Stimulated activated CD8-positive, alpha-beta memory T cell treated with anti-CD3 and anti-CD28 coated beads, Interleukin-4, amount 100 ng/mL, for 4 hours (primary cell): ENCODE data around the gene OSTC.
"Not testable (repeated sequence)": the region's sequence is repeated elsewhere in the genome, so short reads cannot be mapped to it uniquely, and the experiment has no call there.

Experiments used
- DNase-seq, 2 donors: peaks; one replicate each; pipeline ENCODE4 v3.0.0-alpha.2; 2020; ENCODE audit warnings: low read depth in 2 of 2, low spot score in 1 of 2

The OSTC gene

DNA sequence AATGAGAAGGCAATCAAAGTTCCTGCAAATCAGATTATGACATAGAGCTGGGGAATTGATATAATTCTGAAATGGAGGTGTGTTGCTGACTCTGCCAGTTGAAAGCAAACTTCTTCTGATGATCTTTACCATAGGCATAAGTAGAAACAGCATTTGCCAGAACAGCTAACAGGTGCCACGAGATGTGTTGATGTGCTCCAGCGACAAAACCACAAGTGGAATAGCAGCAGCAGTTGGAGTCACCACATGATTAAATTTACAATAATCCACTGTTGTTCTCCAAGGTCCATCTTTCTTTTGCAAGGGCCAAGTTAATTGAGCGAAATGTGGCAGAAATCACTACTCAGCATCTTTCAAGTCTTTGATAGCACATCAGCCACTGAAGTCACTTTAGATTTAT lies 3.7 kb upstream of the OSTC start:
- DNase-seq = no peak

DNA sequence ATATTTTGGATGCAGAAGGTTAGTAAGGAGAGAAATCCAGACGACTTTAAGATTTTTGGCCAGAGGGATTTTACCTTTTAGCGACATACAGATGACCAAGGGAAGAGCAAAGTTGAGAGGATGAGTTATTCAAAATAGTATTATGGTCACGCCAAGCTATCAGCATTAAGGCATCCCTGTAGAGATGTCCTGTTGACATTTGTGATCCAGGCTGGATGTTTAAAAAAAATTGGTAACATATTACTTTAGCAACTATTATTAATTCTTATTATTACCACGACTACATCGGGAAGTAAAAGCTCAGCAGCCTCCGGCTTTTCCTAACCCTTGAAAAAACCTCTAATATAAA lies 562 bp upstream of the OSTC start:
- no peak for DNase-seq

DNA sequence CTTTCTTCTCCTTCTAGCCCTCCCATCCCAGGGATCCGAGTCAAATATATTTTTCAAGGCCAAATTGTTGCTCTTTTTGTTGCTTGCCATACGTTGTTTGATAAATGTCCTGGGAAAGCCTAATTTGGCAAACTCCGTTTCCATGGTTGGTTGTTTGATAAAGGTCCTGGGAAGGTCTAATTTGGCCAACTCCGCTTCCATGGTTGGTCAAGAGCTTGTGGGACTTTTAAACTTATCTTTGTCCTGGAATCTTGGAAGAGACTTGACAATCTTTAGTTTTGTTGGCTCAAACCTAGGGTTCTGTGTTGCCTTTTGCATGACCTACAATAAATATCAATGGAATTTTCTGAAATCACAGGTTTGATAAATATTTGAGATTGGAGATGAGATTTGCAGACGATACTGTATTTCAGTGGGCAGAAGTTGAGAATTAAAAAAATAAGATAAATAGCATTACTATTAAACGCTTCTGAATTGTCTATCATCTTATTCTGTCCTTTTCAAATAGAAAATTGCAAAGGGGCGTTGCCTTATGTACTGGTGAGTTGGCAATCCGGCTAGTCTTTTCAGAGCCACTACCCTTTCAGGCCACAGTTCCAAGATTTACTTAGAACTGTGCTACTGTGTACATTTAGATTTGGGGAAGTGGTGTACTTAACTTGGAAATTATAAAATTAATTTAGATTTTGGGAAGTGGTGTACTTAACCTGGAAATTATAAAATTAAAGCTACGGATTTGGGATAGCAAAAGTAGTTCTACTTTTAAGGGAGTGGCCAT lies 804 bp downstream of the OSTC start:
- DNase-seq = no peak

DNA sequence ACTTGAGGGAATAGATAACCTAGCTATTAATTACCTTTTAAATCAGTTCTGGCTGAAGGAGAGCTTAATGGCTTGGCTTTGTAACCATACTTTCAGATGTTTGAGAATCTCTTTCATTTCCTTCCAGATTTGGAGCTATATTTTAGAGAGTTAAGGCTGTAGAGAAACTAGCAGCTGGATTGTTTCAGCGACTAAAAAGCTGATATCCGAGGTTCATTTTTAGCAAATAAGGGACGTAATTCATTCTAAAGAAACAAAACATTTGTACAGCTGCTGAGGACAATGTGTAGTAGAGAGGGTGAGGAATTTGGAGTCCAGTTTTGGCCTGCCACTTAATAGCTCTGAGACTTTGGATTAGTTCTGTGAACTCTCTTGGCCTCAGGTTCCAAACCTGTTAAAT lies 12.2 kb downstream of the OSTC start:
- no peak for DNase-seq

DNA sequence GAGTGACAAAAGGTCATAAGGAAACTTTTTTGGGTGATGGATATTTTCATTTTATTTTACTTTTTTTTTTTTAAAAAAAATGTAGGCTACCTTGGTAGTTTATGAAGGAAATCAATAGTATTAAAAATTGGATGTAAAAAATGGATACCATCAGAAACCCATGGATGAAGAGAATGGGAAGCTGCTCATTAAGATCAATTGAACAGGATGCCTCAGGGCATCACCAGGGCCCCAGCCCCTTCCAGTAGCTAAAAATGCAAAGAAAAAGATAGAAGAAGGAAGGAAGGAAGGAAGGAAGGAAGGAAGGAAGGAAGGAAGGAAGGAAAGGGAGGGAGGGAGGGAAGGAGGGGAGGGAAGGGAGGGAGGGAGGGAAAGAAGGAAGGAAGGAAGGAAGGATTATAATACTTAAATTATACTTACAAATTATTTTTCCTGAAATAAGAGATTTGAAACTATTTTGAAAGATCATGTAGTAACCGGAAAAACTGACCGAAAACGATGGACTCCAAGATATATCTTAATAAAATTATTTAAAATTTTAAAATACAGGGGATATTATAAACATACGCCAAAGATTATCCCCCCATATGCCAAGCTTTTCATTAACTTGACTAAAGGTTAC lies 24.1 kb downstream of the OSTC start:
- no peak for DNase-seq

DNA sequence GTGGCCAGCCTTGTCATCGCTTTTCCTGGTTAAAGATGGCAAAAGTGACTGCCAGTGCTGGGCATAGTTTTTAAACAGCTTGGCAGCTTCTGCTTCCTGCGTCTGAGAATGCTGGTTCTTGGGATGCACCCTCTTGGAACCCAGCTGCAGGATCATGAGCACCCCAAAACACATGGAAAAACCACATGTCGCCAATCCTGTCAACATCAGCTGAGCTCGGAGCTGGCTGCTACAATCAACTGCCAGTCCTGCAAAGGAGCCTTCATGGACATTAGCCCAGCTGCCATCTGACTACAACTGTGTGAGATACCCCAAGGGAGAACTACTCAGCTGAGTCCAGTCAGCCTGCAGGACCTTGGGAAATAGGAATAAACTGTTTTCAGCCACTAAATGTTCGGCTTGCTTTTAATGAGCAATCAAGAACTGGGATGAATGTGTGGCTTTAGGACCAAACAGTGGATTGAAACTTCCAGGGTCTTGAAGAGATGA lies 31.0 kb downstream of the OSTC start:
- DNase-seq = no peak

DNA sequence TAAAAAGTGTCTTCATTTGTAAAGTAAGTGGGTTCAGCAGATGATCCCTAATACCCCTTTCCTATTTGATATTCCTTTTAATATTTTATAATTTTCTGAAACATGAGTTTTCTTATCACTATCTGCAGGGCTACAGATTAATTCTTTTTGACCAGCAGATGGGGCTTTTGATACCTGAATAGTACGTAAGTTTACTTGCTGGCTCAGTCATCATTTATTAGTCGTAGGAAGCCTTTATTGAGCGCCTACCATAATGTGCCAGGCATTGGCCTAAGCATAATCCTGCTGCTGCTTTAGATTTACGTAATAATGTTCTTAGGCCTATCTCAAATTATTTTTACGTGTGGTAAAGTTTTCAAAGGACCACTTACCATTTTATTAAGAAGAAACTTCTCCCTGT lies 33.1 kb downstream of the OSTC start:
- DNase-seq = no peak

DNA sequence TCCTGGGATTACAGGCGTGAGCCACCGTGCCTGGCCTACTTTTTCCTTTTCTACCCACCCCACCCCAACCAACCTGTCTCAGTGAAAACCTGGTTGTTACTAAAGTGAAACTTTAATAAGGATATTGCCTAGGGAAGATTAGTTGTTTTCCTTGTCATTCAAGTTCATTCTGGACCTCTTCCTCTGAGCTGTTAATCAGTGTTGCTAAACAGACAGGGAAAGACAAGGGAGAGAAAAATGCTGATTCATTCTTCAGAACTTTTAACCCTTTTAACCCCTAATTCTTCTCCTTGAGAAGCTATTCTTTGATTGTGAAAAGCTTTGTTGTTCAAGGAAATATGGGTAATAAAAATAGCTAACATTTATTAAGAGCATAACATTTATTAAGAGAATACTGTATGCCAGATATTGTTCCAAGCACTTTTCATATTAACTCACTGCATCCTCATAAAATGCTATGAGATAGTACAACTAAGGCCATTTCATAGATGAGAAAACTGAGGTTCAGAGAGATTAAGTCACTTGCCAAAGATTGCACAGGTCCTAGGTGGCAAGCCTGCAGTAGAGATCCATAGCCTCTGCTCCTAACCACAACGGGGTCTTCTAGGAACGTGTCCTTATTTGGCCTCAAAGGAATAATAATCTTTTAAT lies 34.8 kb downstream of the OSTC start:
- DNase-seq = no peak

DNA sequence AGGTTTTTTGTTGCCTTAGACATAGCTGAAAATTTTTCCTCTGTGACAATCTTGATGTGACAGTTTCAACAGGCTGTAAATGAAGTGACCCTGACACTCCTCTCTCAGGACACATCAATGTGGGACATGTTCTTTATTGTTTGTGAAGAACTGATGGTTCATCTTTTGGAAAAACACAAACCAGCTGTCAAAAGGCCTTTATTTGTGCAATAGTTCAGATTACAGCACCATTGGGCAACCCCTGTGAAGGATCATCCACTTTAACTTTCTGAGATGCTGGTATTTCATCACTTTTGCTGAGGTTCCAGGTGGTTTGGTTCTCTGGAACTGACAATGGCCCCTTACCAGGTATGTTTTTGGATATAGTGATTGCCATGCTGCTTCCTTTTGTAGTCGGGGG lies 40.3 kb downstream of the OSTC start:
- no peak for DNase-seq

DNA sequence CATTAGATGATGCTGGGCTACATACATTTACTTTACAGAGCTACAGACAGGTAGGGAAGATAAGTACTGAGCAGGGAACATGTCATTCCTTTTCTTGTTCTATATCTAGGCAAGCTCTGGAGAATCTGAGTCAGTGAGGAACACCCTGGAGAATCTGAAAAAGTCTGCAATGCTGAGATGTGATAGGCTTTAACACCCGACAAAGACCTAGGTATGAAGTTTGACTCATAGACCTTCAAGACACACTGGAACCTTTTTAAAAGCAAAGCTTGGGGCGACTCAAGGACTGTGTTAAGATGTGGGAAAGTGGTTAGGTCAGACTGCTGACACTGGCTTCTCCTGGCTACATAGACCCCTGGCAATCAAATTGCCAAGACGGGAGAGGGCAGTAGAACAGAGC lies 42.8 kb downstream of the OSTC start:
- no peak for DNase-seq

DNA sequence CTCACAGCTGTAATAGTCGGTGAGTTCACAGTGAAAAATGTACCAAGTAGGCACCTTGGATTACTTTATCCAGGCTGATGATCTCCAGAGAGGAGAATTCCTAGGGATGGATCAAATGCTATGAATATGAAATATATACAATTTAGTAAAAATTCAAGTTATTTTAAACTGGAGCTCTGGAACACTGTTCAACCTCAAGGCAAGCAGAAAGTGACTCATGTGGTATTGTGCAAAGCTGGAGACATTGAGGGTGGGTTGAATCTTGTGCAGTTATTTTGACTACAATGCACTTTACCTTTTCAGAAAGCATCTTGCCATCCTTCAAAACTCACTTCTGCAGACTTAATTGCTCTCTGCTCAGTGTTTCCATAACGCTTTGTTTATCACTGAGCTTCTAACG lies 43.4 kb downstream of the OSTC start:
- DNase-seq = no peak

DNA sequence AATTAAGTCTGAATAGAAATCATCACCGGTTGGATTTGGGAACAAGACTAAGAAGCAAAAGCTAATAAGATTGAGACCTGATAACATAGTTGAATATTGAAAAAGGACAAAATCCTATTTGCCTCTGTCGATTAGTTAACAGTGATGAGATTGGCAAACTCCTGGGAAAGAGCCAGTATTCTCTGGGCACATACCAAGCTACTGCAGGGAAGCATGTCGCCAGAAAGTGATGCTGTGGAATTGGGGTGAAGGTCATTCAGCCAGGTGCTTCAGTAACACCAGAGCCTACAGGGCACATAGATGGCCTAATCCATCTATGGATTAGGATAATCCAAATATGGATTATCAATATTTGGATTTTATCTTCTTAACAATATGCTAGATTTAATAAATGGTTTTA lies 44.0 kb downstream of the OSTC start:
- no peak for DNase-seq

DNA sequence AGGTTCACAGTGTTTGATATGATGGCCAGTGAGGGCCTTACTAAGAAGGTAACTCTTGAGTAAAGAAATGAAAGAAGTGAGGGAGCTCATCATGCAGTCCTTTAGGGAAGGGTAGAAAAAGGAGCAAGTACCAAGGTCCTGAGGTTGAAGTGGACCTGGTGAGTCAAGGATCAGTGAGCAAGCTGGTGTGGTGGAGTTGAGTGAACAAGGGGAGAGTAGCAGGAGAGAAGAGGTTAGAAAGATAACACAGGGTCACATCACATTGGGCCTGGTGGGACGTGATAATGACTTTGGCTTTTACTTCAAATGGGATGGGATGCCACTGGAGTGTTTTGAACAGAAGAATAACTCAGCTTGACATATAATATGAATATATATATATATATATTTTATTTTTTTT lies 44.7 kb downstream of the OSTC start:
- no peak for DNase-seq

DNA sequence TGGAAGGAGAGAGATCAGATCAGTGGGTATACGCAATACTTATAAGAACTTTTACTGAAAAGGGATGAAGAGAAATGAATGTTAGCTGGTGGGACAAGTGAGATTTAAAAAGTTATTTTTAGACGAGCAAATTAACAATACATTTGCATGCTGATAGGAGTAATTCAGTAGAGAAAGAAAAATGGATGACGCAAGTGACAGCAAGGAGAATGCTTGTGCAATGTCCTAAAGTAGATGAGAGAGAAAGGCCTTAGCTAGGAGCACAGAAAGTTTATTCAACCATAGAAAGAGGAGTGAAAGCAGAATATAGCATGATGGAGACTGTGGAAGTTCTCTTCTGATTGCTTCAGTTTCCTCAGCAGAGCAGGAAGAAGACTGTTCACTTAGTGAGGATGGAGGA lies 45.8 kb downstream of the OSTC start:
- DNase-seq = no peak

DNA sequence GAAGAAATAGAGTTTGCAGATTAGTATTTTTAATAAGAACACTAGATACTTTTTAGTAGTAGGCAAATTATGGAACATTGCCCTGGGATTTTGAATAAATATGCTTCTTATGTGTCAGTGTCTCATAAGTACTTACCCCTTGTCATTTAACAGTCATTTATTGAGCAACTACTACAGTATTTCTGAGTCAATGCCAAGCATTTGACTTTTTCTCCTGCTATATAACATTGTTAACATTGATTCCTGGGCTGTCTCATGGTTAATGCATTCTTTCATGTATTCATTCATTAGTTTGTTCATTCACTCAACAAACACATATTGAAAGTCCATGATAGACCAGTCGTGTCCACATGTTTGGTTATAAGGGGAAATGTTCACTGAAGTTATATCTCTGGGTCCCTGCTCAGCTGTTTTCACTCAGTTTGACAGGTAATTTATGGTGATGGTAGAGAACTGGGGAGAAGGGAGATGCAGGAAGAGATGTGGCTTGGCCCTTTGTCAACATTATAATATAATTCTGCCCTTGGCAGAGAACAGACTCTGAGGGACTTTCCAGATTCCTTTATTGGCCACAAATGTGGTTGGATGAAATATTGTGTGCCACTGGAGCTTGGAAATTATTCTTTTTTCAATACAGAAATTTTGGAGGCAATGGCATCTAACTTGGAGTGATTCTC lies 49.8 kb downstream of the OSTC start:
- no peak for DNase-seq

DNA sequence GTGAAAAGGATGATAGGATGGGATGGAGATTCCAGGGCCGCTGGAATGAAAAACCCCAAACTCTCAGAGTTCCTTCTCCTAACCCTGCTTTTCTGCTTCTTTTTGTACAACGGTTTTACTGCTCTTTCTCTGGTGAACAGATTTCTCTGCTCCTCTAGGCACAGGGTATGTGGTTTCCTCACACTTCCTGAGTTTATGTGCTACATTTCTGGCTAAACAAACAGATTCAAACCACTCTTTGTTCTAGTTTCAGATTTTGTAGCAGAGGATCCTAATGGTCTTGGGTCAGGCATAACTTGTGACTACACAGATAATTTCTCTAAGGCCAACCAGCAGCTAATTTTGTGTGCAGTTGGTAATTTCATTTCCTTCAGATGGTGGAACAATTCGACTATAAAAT lies 52.6 kb downstream of the OSTC start:
- no peak for DNase-seq

DNA sequence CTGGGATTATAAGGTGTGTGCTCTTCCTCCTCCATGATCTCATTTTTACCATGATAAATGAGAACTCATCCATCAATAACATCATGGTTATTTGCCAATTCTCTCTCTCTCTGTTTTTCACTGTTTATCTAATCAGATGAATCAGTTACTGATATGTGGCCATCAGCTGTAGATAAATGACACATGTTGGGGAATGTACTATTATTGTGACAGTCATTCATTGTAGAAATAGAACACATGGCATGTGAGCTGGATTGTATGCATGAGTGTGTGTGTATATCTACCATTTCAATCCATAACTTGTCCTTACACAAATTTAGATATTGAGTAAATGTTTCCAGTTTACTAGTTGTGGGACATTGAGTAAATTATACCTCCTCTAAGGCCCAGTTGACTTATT lies 53.0 kb downstream of the OSTC start:
- DNase-seq = no peak

DNA sequence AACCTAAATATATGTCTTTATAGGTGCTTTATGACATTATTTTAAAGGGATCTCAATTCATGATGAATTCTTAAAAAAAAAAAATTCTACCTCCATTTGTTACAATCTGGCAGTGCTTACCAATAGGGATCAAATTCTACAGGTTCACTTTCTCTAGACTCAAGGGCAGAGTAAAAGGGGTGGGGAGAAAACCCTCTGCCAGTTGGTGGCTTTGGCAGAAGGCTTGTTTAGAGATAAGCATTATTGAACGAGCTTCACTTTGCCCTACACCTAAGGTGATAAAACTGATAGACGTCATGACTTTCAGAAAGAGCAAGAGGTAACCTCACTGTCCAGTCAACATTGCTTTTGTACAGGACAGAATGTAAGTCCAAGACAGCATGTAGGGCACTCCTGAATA lies 53.6 kb downstream of the OSTC start:
- no peak for DNase-seq

DNA sequence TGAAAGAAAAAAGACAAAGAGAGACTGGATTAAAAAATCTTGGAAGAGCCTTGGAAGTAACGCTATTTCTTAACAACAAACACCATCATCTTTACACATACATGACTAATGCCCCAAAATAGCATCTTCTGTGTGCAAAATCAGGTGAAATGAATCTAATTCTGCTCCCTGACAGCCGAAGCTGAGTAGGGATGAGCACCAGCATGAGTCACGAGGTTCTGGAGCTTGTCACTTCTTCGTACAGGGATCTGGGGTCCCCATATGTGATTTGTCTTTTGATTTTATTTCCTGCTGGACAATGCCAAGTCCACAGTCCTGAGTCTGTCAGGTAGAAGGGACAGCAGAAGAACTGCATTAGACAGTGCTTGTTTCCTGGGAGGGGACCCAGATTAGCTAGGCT lies 55.9 kb downstream of the OSTC start:
- DNase-seq = no peak

DNA sequence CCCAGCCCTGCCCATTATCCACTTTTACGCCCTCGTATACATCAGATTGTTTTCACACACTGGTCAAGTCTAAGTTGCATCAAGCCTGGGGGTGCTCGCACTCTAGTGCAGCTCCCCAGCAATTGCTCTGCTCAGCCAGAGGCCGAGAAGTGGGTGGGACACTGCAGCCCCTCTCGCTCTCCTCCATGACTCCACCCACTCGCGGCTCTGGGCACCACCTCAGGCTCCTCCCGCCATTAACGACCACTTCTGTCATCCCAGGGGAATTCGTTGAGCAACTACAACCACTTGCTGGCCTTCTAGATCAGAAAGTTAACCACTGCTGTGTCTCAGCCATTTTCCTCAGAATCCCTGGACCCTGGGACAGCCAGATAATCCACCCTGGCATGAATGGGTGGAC lies 58.8 kb downstream of the OSTC start:
- DNase-seq = no peak

DNA sequence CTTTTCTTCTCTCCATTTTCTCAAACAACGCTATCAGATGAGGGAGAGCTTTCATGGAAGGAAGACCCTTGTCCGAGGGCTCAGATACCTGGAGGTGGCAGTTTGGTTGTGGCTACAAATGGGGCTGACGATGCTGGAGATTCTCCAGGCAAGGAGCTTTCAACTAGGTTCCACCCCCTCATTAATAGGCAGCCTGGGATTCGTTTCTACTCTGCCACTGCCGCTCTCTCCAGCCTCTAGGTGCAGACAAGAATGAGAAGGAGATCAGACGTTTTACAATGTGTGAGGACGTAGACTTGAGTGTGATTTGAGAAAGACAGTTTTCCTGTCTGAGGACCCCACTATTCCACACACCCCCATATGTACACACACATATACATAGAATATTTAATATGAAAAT lies 59.3 kb downstream of the OSTC start:
- no peak for DNase-seq

DNA sequence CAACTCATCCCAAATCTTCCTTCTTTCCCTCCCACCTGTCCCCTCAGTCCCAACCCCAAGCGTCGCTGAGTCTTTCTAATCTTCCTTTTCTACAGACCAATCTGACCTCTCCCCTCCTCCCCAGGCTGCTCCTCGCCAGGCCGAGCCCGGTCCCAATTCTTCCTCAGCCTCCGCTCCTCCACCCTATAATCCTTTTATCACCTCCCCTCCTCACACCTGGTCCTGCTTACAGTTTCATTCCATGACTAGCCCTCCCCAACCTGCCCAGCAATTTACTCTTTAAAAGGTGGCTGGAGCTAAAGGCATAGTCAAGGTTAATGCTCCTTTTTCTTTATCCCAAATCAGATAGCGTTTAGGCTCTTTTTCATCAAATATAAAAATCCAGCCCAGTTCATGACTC lies 60.2 kb downstream of the OSTC start:
- not testable (repeated sequence) for DNase-seq
